Activated CD8-positive, alpha-beta T cell treated with anti-CD3 and anti-CD28 coated beads, Interleukin-2, amount 10 ng/mL, durations not matched to agents 7 days and 5 days (primary cell): ENCODE data around the gene RELT. TPM values are rescaled to one million over a fixed set of nuclear protein-coding genes. Genes with fewer than 3 reads are reported as not detected.
"Not testable (repeated sequence)": the region's sequence is repeated elsewhere in the genome, so short reads cannot be mapped to it uniquely, and the experiment has no call there.

Experiments used
- ATAC-seq: fragments of 150-1000 bp; cut with Tn5 transposase; one replicate; pipeline ENCODE4 v1.10.0; 2021; ENCODE audit warnings: moderate library complexity
- CTCF ChIA-PET: fragments of 350-600 bp; sonication (Branson Sonifier 250); formaldehyde crosslinking; loops from one replicate; lab custom pipeline; 2021; ENCODE audit warnings: antibody characterized with exemption; lab: Charles Lee
- POLR2A ChIA-PET: fragments of 350-600 bp; sonication (Branson Sonifier 250); formaldehyde crosslinking; loops from one replicate; lab custom pipeline; 2021; ENCODE audit warnings: antibody characterized with exemption; lab: Charles Lee
- DNase-seq: peaks from one replicate; pipeline ENCODE4 v3.0.0-alpha.2; 2020
- H3K27ac Mint-ChIP-seq: one replicate; pipeline ENCODE4 v1.8.0; 2021; ENCODE audit warnings: mild to moderate bottlenecking, mixed read lengths
- H3K27me3 Mint-ChIP-seq: one replicate; pipeline ENCODE4 v1.8.0; 2021; ENCODE audit warnings: low read depth, mixed read lengths
- H3K36me3 Mint-ChIP-seq: one replicate; pipeline ENCODE4 v1.8.0; 2021; ENCODE audit warnings: low read depth, mixed read lengths
- H3K4me1 Mint-ChIP-seq: one replicate; pipeline ENCODE4 v1.8.0; 2021; ENCODE audit warnings: low read depth, mixed read lengths
- H3K4me3 Mint-ChIP-seq: one replicate; pipeline ENCODE4 v1.8.0; 2021; ENCODE audit warnings: mild to moderate bottlenecking, mixed read lengths
- H3K9me3 Mint-ChIP-seq: one replicate; pipeline ENCODE4 v1.8.0; 2022; ENCODE audit warnings: mixed read lengths; ENCODE audit not compliant: insufficient read depth
- total RNA-seq, 2 experiments: library from RNA; stranded (reverse); gene quantifications; one replicate each; pipeline ENCODE4 v1.2.3, GENCODE V29; 2021

RELT gene
- total RNA-seq, 2 experiments from 2014 or later, result 28.6 to 33.2 TPM

DNA sequence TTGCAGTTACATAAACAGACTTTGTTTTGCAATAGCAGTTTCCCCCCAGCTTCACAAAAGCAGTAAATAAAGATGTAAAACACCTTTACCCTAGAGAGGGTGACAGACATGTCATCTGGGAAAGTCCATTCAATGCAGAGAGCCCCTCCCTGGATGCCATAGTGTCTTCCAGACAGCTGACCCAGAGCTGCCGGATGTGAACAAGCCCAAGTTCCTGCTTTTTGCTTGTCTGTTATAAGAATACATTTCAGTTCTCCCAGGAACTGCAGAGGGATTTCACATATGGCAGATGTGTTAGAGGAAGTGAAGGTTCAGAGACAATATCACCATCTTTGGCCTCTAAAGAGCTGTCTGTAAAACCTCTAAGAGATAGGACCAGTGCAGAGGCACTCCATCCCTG lies 48.9 kb downstream of the RELT start:
- Mint-ChIP-seq H3K4me3 (no peak overlapping the region), H3K27me3 (no peaks in the 10 kb centered on the region), H3K27ac (no peak overlapping the region), H3K4me1 (peaks cover 4% of the 10 kb centered on the region), H3K9me3 (no peaks in the 10 kb centered on the region), H3K36me3 (no peaks in the 10 kb centered on the region)
- ChIA-PET POLR2A (no interaction called here), CTCF (interaction anchor here (1.0 to 1.1 kb wide), 2 partner anchors 11 to 73 kb away, joined by 3 to 5 read pairs; no protein-coding TSS in a partner anchor)
- ATAC-seq (no peak), DNase-seq (no peak)

DNA sequence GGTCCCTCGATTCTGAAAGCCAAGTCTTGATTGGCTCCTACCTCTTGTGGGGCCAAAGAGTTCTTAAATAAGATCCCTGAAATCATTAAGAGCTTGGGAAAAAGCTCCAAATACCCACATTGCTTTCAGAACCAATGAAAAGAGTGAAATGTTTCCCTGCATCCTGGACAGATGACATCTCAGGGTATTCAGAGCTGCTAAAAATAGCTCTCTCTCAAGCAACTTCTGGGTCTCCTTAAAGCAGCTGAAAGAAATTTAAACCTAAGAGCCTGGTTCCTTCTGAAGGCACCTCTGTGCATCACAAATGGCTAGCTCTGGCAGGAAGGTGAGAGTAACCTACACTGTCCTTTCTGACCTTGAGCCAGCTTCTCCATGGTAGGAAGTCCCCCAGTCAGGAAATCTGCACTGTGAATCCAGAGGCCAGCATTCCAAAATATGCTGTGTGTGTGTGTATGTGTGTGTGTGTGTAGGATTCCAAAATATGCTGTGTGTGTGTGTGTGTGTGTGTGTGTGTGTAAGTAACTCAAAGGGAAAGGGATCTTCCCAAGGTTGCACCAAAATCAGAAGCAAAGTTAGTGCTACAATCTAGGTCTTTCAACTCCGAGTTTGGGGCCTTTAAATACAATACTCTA lies 50.1 kb downstream of the RELT start:
- Mint-ChIP-seq H3K9me3 (no peaks in the 10 kb centered on the region), H3K27ac (no peak overlapping the region), H3K4me3 (no peak overlapping the region), H3K27me3 (no peaks in the 10 kb centered on the region), H3K36me3 (no peaks in the 10 kb centered on the region), H3K4me1 (peaks cover 4% of the 10 kb centered on the region)
- ChIA-PET POLR2A (interaction anchor here (0.8 kb wide), 1 partner anchor 20 kb away, joined by 3 read pairs; no protein-coding TSS in a partner anchor), CTCF (interaction anchor here (1.0 kb wide), 1 partner anchor 129 kb away, joined by 3 read pairs; no protein-coding TSS in a partner anchor)
- DNase-seq (no peak), ATAC-seq (no peak)

DNA sequence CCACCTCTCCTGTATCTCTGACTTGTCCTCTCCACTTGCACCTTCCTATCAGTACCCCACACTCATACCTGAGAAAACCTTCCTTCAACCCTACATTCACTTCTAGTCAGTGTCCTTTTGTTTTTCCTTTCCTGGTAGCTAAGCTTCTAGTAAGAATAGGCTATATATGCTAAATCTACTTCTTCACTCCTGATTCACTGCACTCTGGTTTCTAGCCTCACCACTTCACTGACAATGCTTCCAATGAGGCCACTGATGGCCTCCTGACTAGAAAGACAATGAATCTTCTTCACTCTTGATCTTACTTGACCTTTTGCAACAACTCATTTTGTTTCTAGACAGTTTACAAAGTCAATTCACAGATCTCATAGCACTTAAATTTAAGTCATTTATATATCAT lies 52.0 kb downstream of the RELT start:
- H3K36me3 Mint-ChIP-seq, result no peaks in the 10 kb centered on the region
- DNase-seq, result no peak
- H3K4me1 Mint-ChIP-seq, result peaks cover 4% of the 10 kb centered on the region
- no peaks in the 10 kb centered on the region for H3K9me3 Mint-ChIP-seq
- no peaks in the 10 kb centered on the region for H3K27me3 Mint-ChIP-seq
- no peak for ATAC-seq
- H3K27ac Mint-ChIP-seq, result no peak overlapping the region
- ChIA-PET CTCF (interaction anchor here (1.1 to 1.3 kb wide), 4 partner anchors 8 to 198 kb away, joined by 3 to 4 read pairs (median 3); no protein-coding TSS in a partner anchor), POLR2A (no interaction called here)
- no peak overlapping the region for H3K4me3 Mint-ChIP-seq

DNA sequence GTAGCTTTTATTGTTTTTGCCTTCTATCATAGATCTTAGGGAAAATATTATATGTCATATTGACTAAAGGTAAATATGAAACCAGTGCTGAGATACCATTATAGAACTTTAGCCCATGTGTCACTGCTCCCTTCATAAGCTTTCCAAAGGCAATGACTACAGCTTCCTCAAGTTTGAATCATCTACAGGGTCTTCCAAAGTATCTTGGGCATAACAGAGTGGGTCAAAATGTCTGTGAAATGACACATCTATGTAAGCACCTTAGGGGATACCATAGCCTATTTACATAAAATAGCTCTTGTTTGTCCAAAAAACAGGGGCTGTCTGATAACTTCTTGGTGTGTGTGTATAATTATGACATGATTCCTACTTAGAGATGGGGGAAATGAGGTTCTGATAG lies 52.5 kb downstream of the RELT start:
- Mint-ChIP-seq H3K9me3 (no peaks in the 10 kb centered on the region), H3K36me3 (no peaks in the 10 kb centered on the region)

GRCh38 chr11:73429121-73429750 lies 53.0 kb downstream of the RELT start:
- POLR2A ChIA-PET, result interaction anchor here (0.6 kb wide), 1 partner anchor 98 kb away, joined by 3 read pairs; no protein-coding TSS in a partner anchor
- H3K4me1 Mint-ChIP-seq, result peaks cover 4% of the 10 kb centered on the region

More for the DNA sequence above, 52.5 kb downstream of the RELT start:
- H3K4me1 Mint-ChIP-seq, result peaks cover 4% of the 10 kb centered on the region
- H3K27me3 Mint-ChIP-seq, result no peaks in the 10 kb centered on the region
- DNase-seq (no peak), ATAC-seq (no peak)
- H3K4me3 Mint-ChIP-seq, result no peak overlapping the region
- CTCF ChIA-PET, result interaction anchor here (1.1 to 1.3 kb wide), 3 partner anchors 9 to 38 kb away, joined by 3 read pairs; no protein-coding TSS in a partner anchor
- H3K27ac Mint-ChIP-seq, result no peak overlapping the region
- POLR2A ChIA-PET, result no interaction called here

GRCh38 chr11:73430326-73430725 lies 54.1 kb downstream of the RELT start:
- H3K36me3 Mint-ChIP-seq, result no peaks in the 10 kb centered on the region

More at GRCh38 chr11:73429121-73429750, 53.0 kb downstream of the RELT start:
- Mint-ChIP-seq H3K36me3 (no peaks in the 10 kb centered on the region), H3K4me3 (no peak overlapping the region), H3K27ac (no peak overlapping the region), H3K27me3 (no peaks in the 10 kb centered on the region), H3K9me3 (no peaks in the 10 kb centered on the region)
- CTCF ChIA-PET, result interaction anchor here (1.0 to 1.3 kb wide), 3 partner anchors 9 to 231 kb away, joined by 3 to 4 read pairs (median 3); no protein-coding TSS in a partner anchor
- ATAC-seq (no peak), DNase-seq (no peak)

GRCh38 chr11:73431396-73431795 lies 55.2 kb downstream of the RELT start:
- ATAC-seq (no peak), DNase-seq (no peak)
- H3K27me3 Mint-ChIP-seq, result no peaks in the 10 kb centered on the region
- no peaks in the 10 kb centered on the region for H3K36me3 Mint-ChIP-seq
- peaks cover 4% of the 10 kb centered on the region for H3K4me1 Mint-ChIP-seq
- no peak overlapping the region for H3K27ac Mint-ChIP-seq
- ChIA-PET POLR2A (no interaction called here), CTCF (no interaction called here)
- H3K4me3 Mint-ChIP-seq, result no peak overlapping the region
- H3K9me3 Mint-ChIP-seq, result no peaks in the 10 kb centered on the region

More at GRCh38 chr11:73430326-73430725, 54.1 kb downstream of the RELT start:
- Mint-ChIP-seq H3K9me3 (no peaks in the 10 kb centered on the region), H3K27ac (no peak overlapping the region), H3K27me3 (no peaks in the 10 kb centered on the region), H3K4me1 (peaks cover 4% of the 10 kb centered on the region), H3K4me3 (no peak overlapping the region)
- CTCF ChIA-PET, result interaction anchor here (1.0 kb wide), 1 partner anchor 230 kb away, joined by 4 read pairs; no protein-coding TSS in a partner anchor
- DNase-seq, result no peak
- POLR2A ChIA-PET, result no interaction called here
- no peak for ATAC-seq

DNA sequence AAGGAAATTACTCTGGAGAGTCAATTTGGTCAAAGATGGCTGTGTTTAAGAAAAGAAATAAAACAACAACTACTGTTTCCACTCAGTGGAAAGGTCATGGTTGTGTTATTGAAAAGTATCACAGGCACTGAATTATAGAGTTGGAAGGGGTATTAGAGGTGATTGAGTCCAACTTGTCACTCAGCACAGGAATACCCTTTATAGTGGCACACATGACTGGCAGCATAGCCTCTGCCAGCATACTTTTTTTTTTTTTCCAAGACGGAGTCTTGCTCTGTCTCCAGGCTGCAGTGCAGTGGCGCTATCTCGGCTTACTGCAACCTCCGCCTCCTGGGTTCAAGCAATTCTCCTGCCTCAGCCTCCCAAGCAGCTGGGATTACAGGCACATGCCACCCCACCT lies 60.7 kb downstream of the RELT start:
- CTCF ChIA-PET, ATAC-seq, POLR2A ChIA-PET, H3K27ac Mint-ChIP-seq, DNase-seq, H3K4me3 Mint-ChIP-seq, H3K9me3 Mint-ChIP-seq, H3K36me3 Mint-ChIP-seq, H3K4me1 Mint-ChIP-seq, H3K27me3 Mint-ChIP-seq: not testable (repeated sequence)

DNA sequence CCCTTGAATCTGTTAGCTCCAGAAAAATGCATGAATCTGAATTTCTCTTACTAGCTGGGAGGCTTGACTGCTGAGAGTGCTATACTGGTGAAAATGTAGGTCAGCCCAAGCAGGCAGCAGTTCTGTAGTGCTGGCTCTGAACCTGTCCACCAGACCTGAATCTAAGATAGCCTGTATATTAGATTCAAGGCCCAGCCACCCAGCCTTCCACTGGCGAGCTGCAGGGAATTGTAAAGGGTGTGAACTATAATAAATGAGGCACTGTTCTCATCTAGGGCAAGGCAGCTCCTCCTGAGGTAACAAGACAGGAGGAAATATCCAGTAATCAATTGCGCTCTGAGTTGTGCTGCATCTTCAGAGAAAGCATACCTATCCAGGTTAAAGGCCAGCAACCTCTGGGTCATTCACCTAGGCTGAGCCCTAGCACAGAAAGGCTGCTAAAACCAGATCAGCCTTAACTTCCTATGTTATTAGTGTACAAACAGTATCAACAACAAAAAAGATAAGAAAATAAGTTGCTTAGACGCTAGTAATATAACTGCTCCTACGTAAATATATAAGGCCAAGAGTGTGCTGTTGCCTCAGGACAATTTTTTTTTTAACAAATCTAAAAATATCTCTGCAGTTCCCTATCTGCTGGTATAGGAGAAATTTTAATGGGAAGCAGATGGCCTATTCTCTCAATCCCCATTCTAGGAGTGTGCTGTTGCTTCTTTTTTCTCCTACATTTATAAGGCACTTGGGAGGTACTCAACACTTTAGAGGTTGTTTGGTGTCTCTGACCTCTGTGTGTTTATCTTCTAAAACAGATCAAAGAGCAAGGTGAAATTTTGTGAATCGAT lies 63.0 kb downstream of the RELT start:
- ChIA-PET POLR2A (no interaction called here), CTCF (interaction anchor here (1.0 kb wide), 1 partner anchor 16 kb away, joined by 4 read pairs; no protein-coding TSS in a partner anchor)
- no peak for ATAC-seq
- DNase-seq, result no peak
- Mint-ChIP-seq H3K27me3 (no peaks in the 10 kb centered on the region), H3K4me1 (no peaks in the 10 kb centered on the region), H3K27ac (no peak overlapping the region), H3K9me3 (no peaks in the 10 kb centered on the region), H3K36me3 (no peaks in the 10 kb centered on the region), H3K4me3 (no peak overlapping the region)

- POLR2A ChIA-PET, result interaction anchor here (0.7 kb wide), 1 partner anchor 20 kb away, joined by 3 read pairs; no protein-coding TSS in a partner anchor
- no peaks in the 10 kb centered on the region for H3K27me3 Mint-ChIP-seq
- H3K9me3 Mint-ChIP-seq, result no peaks in the 10 kb centered on the region
Observed at GRCh38 chr11:73445980-73446379, 69.8 kb downstream of the RELT start.

GRCh38 chr11:73446766-73447165 lies 70.6 kb downstream of the RELT start:
- ATAC-seq (no peak), DNase-seq (no peak)
- no peak overlapping the region for H3K27ac Mint-ChIP-seq
- H3K9me3 Mint-ChIP-seq, result no peaks in the 10 kb centered on the region
- no peaks in the 10 kb centered on the region for H3K27me3 Mint-ChIP-seq
- no peaks in the 10 kb centered on the region for H3K36me3 Mint-ChIP-seq
- POLR2A ChIA-PET, result no interaction called here
- CTCF ChIA-PET, result interaction anchor here (1.1 to 2.0 kb wide), 6 partner anchors 11 to 214 kb away, joined by 3 to 9 read pairs (median 4); no protein-coding TSS in a partner anchor
- no peak overlapping the region for H3K4me3 Mint-ChIP-seq
- no peaks in the 10 kb centered on the region for H3K4me1 Mint-ChIP-seq

More at GRCh38 chr11:73445980-73446379, 69.8 kb downstream of the RELT start:
- Mint-ChIP-seq H3K4me3 (no peak overlapping the region), H3K27ac (no peak overlapping the region), H3K4me1 (no peaks in the 10 kb centered on the region), H3K36me3 (no peaks in the 10 kb centered on the region)
- CTCF ChIA-PET, result interaction anchor here (0.9 to 2.0 kb wide), 6 partner anchors 12 to 214 kb away, joined by 3 to 9 read pairs (median 4); partner anchors contain the start of gene ARHGEF17
- DNase-seq, result no peak
- no peak for ATAC-seq
